ENCODE results near the gene CCDC136.

CCDC136 gene

GRCh38 chr7:128807191-128807590 lies 15.4 kb downstream of the CCDC136 start:
- no peak for DNase-seq

DNA sequence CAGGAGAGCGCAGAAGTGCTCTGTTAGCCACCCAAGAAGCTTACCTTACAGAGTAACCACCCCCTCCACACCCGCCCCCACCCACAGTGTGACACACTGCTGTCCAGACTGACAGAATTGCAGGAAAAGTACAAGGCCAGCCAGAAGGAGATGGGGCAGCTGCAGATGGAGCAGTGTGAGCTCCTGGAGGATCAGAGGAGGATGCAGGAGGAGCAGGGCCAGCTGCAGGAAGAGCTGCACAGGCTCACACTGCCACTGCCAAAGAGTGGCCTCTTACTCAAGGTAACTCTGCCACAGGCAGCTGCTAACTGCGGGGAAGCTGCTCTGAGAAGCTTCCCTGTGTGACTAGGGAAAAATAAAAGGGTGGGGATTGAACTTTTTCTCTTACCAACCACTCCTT lies 17.6 kb downstream of the CCDC136 start:
- no peak for DNase-seq

DNA sequence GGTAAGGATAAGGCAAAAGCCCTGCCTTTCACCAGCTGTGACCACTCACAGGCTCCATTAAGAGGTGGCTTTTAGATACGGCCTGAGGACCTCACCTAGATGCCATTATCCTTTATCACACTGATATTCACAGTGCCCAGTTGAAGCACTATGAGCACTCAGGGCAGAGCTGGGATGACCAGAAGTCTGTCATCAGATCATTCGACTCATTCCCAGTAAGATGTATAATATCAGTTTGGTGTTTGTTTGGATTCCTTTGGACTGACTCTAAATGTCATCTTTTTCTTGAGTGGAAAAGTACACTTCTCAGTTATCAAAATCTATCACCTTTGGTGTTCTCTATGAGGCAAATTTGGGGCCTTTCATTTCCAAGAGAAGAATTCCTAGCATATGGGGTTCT lies 18.7 kb downstream of the CCDC136 start:
- DNase-seq, result no peak

DNA sequence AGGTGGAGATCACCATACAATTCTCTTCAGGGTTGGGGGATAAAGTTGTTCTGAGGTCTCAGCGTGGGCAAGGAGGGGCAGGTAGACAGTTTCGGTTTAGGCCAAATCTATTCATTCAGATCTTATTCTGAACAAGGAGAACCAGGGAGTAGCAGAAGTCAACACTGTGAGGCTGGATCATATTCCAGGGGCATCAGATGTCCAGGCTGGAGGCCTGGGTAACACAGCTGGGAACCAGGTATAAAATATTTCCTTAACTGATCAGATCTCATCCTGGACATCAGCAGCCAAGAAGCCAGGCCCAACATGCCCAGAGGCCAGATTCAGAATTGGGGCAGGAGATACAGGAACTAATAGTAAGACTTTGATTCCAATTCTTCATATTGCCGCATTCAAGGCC lies 19.2 kb downstream of the CCDC136 start:
- DNase-seq, result no peak

- DNase-seq, result no peak
Observed at GRCh38 chr7:128811631-128812430, 20.1 kb downstream of the CCDC136 start.

DNA sequence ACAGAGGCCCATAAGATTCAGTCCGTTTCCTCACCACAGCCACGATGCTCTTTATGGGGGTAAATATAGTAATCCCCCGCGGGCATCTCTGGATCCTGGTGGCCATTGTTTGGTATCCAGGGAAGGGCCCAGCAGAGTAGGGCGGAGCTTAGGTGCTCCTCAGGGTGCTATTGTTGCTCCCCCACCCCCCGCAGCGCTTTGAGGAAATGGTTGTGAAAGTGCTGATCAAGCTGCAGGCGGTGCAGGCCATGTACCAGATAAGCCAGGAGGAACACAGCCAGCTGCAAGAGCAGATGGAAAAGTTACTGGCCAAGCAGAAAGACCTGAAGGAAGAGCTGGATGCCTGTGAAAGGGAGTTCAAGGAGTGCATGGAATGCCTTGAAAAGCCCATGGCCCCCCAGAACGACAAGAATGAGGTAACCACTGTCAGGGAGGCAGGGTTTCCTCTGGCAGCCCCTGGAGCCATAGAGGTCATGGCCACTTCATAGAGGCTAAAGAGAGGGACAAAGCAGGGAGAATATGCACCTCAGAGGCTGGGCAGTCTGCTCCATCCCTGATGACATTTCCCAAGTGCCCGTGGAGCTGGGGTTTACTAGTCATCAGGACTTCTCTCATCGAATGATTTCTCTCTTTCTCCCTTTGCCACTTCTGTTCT lies 20.9 kb downstream of the CCDC136 start:
- DNase-seq, result no peak

DNA sequence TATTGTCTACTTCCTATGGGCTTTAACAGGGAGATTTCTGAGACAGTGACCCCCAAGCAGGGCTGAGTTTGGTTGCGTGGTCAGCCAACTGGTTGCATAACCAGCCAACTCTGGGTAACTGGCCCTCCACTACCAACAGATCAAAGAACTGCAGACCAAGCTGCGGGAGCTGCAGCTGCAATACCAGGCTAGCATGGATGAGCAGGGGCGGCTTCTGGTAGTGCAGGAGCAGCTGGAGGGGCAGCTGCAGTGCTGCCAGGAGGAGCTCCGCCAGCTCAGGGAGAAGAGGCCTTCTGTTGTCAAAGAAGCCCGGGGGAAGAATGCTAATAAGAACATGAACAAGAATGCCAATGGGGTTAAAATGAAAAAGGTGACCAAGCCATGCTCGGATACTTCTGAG lies 22.7 kb downstream of the CCDC136 start:
- DNase-seq, result no peak

- no peak for DNase-seq
Observed at GRCh38 chr7:128815289-128815942, 23.6 kb downstream of the CCDC136 start.

DNA sequence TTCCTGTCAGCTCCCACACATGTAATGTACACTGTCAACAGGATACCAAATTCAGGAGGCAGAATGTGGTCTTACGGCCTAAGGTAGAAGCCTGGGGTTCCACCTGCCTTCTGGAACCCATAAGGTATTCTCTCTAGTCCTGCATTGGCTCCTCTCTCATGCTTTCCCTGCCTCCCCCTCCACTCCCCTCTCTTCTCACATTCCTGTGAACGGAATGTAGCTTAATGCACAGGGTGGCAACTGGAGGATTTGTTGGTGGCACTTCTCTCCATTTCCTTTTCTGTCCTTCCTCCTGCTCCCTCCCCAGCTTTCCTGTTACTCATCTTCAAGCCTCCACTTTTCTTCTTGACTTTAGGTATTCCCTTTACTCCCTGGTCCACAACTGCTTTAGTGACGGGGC lies 26.9 kb downstream of the CCDC136 start:
- no peak for DNase-seq

DNA sequence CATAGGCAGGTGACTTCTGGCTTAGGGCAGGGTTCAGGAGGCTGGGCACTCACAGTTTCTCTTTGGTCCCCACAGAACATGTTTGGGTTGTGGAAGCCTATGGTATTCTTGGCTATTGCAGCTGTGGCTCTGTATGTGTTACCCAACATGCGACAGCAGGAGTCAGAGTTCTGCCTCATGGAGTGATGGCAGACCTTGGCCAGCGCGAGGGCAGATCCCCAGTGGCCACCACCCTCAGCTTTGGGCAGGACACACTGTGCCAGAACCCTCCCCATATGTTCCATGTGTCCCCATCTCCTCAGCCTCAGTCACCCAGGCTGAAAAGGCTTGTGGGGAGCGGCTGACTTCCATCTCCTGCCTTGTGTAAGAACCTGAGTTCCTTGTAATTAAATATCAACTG lies 30.0 kb downstream of the CCDC136 start:
- DNase-seq, result no peak

DNA sequence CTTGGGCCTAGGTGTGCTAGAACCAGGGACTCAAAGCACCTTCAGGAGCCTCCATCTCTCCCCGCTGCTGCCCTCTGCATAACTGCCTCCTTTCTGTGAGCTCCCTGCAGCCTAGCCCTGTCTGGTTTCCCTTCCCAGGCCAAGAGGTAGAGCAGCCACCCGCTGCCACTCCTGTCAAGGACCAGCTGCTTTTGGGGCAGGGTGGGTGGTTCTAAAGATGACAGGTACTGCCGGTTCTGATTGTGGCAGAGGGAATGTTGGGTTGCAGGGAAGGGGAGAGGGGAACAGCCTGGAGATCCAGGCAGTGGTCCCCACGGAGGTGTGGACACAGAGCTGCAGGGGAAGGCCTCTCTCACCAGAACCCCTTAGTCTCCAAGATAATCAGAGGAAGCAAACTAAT lies 34.7 kb downstream of the CCDC136 start:
- DNase-seq, result no peak

DNA sequence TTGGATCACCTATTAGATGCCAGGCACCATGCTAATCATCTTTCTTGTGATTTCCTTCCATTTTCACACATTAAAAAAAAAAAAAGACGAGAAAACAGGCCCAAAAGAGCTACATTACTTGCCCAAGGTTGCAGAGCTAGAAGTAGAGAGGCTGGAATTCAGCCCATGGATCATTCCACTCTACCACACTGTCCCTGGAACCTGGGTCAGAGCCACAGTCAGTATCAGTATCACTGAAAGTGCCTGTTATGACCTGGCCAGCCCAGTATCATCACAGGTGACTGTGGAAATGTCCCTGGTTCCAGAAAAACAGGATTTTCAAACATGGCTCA lies 35.1 kb downstream of the CCDC136 start:
- no peak for DNase-seq

- no peak for DNase-seq
Observed at GRCh38 chr7:128827248-128827958, 35.6 kb downstream of the CCDC136 start.

DNA sequence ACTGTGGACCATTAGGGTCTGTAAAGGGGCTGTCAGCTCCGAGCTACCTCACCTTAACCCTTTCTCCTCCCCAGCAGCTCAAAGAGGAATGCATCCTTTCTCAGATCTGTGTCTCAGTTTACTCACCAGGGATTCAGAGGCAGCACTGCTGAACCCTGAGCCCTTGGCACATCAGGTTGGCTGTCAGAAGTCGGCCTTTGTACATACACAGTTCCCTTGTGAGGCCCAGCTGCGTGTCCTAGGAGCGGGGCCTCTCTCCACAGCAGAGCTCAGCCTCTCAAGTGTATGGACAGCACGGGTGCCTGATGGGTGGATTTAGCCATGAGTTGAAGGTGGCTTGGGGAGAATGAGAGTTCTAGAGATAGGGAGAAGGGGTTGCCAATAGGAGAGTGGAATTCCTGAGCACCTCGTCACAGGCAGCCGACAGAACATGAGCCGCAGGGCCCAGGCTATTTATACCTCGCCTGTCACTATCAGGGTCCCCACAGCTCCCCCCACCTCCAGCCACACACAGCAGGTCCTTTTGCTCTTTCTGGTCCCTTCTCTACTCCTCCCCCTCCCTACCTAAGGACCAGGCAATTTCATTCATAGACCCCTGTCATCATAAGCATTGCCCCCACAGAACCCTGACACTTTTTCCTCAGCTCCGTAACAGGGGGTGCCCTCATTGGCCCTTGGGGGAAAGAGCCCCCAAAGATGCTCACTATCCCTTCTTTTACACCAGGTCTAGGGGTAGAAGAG lies 36.4 kb downstream of the CCDC136 start:
- no peak for DNase-seq

- DNase-seq, result no peak
Observed at GRCh38 chr7:128829391-128830166, 37.8 kb downstream of the CCDC136 start.

DNA sequence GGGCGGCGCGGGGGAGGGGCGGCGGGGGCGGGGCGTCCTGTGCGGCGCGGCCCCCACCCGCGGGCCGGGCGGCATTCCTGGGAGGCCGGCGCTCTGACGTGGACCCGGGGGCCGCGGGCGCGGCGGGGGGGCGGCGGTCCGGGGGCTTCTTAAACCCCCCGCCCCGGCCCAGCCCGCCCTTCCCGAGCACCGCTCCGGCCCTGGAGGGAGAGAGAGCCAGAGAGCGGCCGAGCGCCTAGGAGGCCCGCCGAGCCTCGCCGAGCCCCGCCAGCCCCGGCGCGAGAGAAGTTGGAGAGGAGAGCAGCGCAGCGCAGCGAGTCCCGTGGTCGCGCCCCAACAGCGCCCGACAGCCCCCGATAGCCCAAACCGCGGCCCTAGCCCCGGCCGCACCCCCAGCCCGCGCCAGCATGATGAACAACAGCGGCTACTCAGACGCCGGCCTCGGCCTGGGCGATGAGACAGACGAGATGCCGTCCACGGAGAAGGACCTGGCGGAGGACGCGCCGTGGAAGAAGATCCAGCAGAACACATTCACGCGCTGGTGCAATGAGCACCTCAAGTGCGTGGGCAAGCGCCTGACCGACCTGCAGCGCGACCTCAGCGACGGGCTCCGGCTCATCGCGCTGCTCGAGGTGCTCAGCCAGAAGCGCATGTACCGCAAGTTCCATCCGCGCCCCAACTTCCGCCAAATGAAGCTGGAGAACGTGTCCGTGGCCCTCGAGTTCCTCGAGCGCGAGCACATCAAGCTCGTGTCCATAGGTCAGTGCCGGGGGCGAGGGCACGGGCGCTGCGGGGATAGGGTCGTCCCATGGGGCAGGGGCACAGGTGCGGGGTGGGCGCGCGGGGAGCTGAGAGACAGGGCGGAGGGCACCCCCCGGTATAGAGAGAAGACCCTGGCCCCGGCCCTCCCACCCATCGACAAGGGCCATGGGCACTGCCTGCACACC lies 38.7 kb downstream of the CCDC136 start, which contains the start of gene FLNC:
TSS of gene FLNC (plus strand) at position 176 of the 947 bp plus-strand sequence. CDS start at position 408, 232 bp downstream.
- peak in 2 of 5 experiments; percentile 13 to 47 for DNase-seq

- no peak for DNase-seq
Observed at GRCh38 chr7:128831178-128831993, 39.6 kb downstream of the CCDC136 start.

- DNase-seq, result no peak
Observed at GRCh38 chr7:128831994-128832879, 40.5 kb downstream of the CCDC136 start.

- no peak for DNase-seq
Observed at GRCh38 chr7:128832880-128833147, 41.0 kb downstream of the CCDC136 start.

All from T-helper 2 cell (primary cell).